IMR-90 (cell line): ENCODE data around the gene KCNG3. TPM values are rescaled to one million over a fixed set of nuclear protein-coding genes. Genes with fewer than 3 reads are reported as not detected.

Source experiments
- ATAC-seq: fragments of 200-7000 bp; cut with Tn5 transposase; 2 replicates; pipeline ENCODE4 v1.9.1; 2020; ENCODE audit warnings: low read depth, mild to moderate bottlenecking, moderate library complexity
- BruUV-seq: library from RNA; stranded (reverse); fragments of 400-500 nt; replicated peaks from 2 replicates; lab custom pipeline; 2021; lab: Mats Ljungman, UMichigan
- CTCF ChIA-PET: fragments of 300-600 bp; formaldehyde crosslinking; extraction: SDS; loops from one replicate; lab custom pipeline; 2021; ENCODE audit warnings: antibody characterized with exemption; lab: Yijun Ruan, JAX
- POLR2A ChIA-PET: fragments of 300-600 bp; sonication (Branson Sonifier 250); formaldehyde crosslinking; loops from one replicate; lab custom pipeline; 2022; ENCODE audit warnings: antibody characterized with exemption; ENCODE audit not compliant: unreplicated experiment; lab: Charles Lee
- DNase-seq: peaks from one replicate; pipeline ENCODE4 v3.0.0; 2013
- H2AFZ ChIP-seq: replicated peaks from 2 replicates; pipeline ENCODE3; 2013; ENCODE audit warnings: low read length, mild to moderate bottlenecking; ENCODE audit not compliant: poor library complexity
- H2AK5ac ChIP-seq: 2 replicates; pipeline ENCODE4 v1.6.1; 2013; ENCODE audit warnings: low read depth, low read length, inconsistent platforms
- H2AK9ac ChIP-seq: replicated peaks from 2 replicates; pipeline ENCODE3; 2013; ENCODE audit warnings: mild to moderate bottlenecking, low read depth, low read length, moderate library complexity; ENCODE audit not compliant: poor library complexity
- H2BK120ac ChIP-seq: 2 replicates; pipeline ENCODE4 v1.6.1; 2013; ENCODE audit warnings: low read depth, low read length, inconsistent platforms
- H2BK15ac ChIP-seq: 3 replicates; pipeline ENCODE4 v1.6.1; 2013; ENCODE audit warnings: low read depth, low read length, inconsistent platforms
- H2BK20ac ChIP-seq: 2 replicates; pipeline ENCODE4 v1.6.1; 2013; ENCODE audit warnings: low read depth, mild to moderate bottlenecking, inconsistent platforms, low read length, moderate library complexity
- H2BK5ac ChIP-seq: 2 replicates; pipeline ENCODE4 v1.6.1; 2013; ENCODE audit warnings: mild to moderate bottlenecking, low read depth, low read length, inconsistent platforms; ENCODE audit not compliant: poor library complexity, severe bottlenecking
- H3K14ac ChIP-seq: replicated peaks from 2 replicates; pipeline ENCODE4 v1.6.1; 2013; ENCODE audit warnings: low read depth, low read length, inconsistent platforms
- H3K18ac ChIP-seq: 2 replicates; pipeline ENCODE4 v1.6.1; 2013; ENCODE audit warnings: low read depth, low read length, control low read depth
- H3K23ac ChIP-seq: 2 replicates; pipeline ENCODE4 v1.6.1; 2013; ENCODE audit warnings: low read depth, low read length, inconsistent platforms
- H3K27ac ChIP-seq: 2 replicates; pipeline ENCODE4 v1.5.1; 2013; ENCODE audit warnings: mild to moderate bottlenecking, control low read depth, low read length; ENCODE audit not compliant: insufficient read depth
- H3K27me3 ChIP-seq: 2 replicates; pipeline ENCODE4 v1.6.1; 2013; ENCODE audit warnings: low read length; ENCODE audit not compliant: control insufficient read depth, insufficient read depth
- H3K36me3 ChIP-seq: 2 replicates; pipeline ENCODE4 v1.6.1; 2013; ENCODE audit warnings: low read length, mixed read lengths; ENCODE audit not compliant: control insufficient read depth, insufficient read depth
- H3K4ac ChIP-seq: 2 replicates; pipeline ENCODE4 v1.6.1; 2013; ENCODE audit warnings: low read depth, low read length, inconsistent platforms
- H3K4me1 ChIP-seq: 2 replicates; pipeline ENCODE4 v1.6.1; 2013; ENCODE audit warnings: low read length, mixed read lengths; ENCODE audit not compliant: control insufficient read depth, insufficient read depth
- H3K4me2 ChIP-seq: 2 replicates; pipeline ENCODE4 v1.6.1; 2013; ENCODE audit warnings: low read depth, mild to moderate bottlenecking, control low read depth, low read length, moderate library complexity
- H3K4me3 ChIP-seq: 2 replicates; pipeline ENCODE4 v1.5.1; 2013; ENCODE audit warnings: low read depth, mild to moderate bottlenecking, control low read depth, low read length, moderate library complexity; ENCODE audit not compliant: insufficient read depth
- H3K56ac ChIP-seq: 2 replicates; pipeline ENCODE4 v1.6.1; 2013; ENCODE audit warnings: low read length, inconsistent platforms; ENCODE audit not compliant: insufficient read depth; ENCODE audit errors: extremely low read depth
- H3K79me1 ChIP-seq, 2 experiments: 2 replicates each; pipeline ENCODE4 v1.6.1; 2013; ENCODE audit warnings: low read length in 2 of 2, inconsistent platforms in 1 of 2, low read depth in 1 of 2
- H3K9ac ChIP-seq: 2 replicates; pipeline ENCODE4 v1.6.1; 2013; ENCODE audit warnings: low read depth, low read length, control low read depth
- H3K9me1 ChIP-seq: 2 replicates; pipeline ENCODE4 v1.6.1; 2013; ENCODE audit warnings: low read length, inconsistent platforms; ENCODE audit not compliant: insufficient read depth
- H3K9me3 ChIP-seq: 2 replicates; pipeline ENCODE4 v1.6.1; 2013; ENCODE audit warnings: low read length; ENCODE audit not compliant: control insufficient read depth, insufficient read depth
- H4K20me1 ChIP-seq: 2 replicates; pipeline ENCODE4 v1.6.1; 2013; ENCODE audit warnings: low read length, inconsistent platforms; ENCODE audit not compliant: insufficient read depth
- H4K5ac ChIP-seq: 2 replicates; pipeline ENCODE4 v1.6.1; 2013; ENCODE audit warnings: mild to moderate bottlenecking, low read depth, low read length, control low read depth
- H4K8ac ChIP-seq, 2 experiments: 2 replicates each; pipeline ENCODE4 v1.6.1; 2013; ENCODE audit warnings: low read depth in 2 of 2, low read length in 2 of 2, control low read depth in 1 of 2, inconsistent platforms in 1 of 2
- H4K91ac ChIP-seq: 2 replicates; pipeline ENCODE4 v1.6.1; 2013; ENCODE audit warnings: low read depth, low read length, inconsistent platforms; ENCODE audit not compliant: insufficient read depth
- CEBPB ChIP-seq: IDR thresholded peaks from 2 replicates; pipeline ENCODE4 v1.6.1; 2012; ENCODE audit warnings: low read depth, low read length, improper control_type of control experiment
- CTCF ChIP-seq: conservative IDR thresholded peaks from 2 replicates; pipeline ENCODE4 v1.5.1; 2012; ENCODE audit warnings: mild to moderate bottlenecking, low read depth, low read length, improper control_type of control experiment
- ELK1 ChIP-seq: fragments of 150-350 bp; IDR thresholded peaks from 2 replicates; pipeline ENCODE4 v1.6.1; 2016; ENCODE audit warnings: low read depth, mild to moderate bottlenecking, low read length, moderate library complexity, borderline replicate concordance
- FOS ChIP-seq: fragments of 150-350 bp; IDR thresholded peaks from 2 replicates; pipeline ENCODE4 v1.6.1; 2016; ENCODE audit warnings: low read depth, low read length
- MAFK ChIP-seq: IDR thresholded peaks from 2 replicates; pipeline ENCODE4 v1.6.1; 2012; ENCODE audit warnings: low read depth, low read length, improper control_type of control experiment
- NFE2L2 ChIP-seq: fragments of 150-350 bp; IDR thresholded peaks from 2 replicates; pipeline ENCODE4 v1.6.1; 2016; ENCODE audit warnings: low read depth, mild to moderate bottlenecking, low read length
- RCOR1 ChIP-seq: IDR thresholded peaks from 2 replicates; pipeline ENCODE4 v1.6.1; 2012; ENCODE audit warnings: mild to moderate bottlenecking, low read length, improper control_type of control experiment; ENCODE audit not compliant: insufficient replicate concordance
- USF2 ChIP-seq: fragments of 150-350 bp; IDR thresholded peaks from 2 replicates; pipeline ENCODE4 v1.6.1; 2017; ENCODE audit warnings: mild to moderate bottlenecking, antibody characterized with exemption, low read length, low read depth
- WGBS, 2 experiments: methylation state at CpG; one replicate each; pipeline versions ENCODE4 v1.1.5 to v1.1.7; 2013; ENCODE audit warnings: missing lambda C conversion rate in 2 of 2; ENCODE audit not compliant: insufficient read length in 1 of 2; ENCODE audit errors: extremely low coverage in 2 of 2; 5-methylcytosine and 5-hydroxymethylcytosine counted together
- dilution Hi-C: fragments of 300-500 bp; cut with HindIII; formaldehyde crosslinking; loops from one replicate; pipeline ENCODE4 v1.14.3; 2018; ENCODE audit warnings: low sequenced_read_pairs; ENCODE audit not compliant: unreplicated experiment
- in situ Hi-C: fragments of 300-500 bp; cut with MboI; formaldehyde crosslinking; loops from 3 replicates; pipeline ENCODE4 v1.14.3; 2019; ENCODE audit warnings: low sequenced_read_pairs, inconsistent platforms, mixed read lengths
- intact Hi-C: fragments of 100-400 bp; cut with micrococcal nuclease; formaldehyde crosslinking; loops from 2 replicates; pipeline ENCODE4 v1.10.0; 2022
- polyA plus RNA-seq, 3 experiments: library from polyadenylated mRNA; depleted of rRNA; stranded (reverse); fragments of >200 nt; gene quantifications; 2 replicates each; pipeline ENCODE4 v1.2.3, GENCODE V29; 2012; ENCODE audit warnings: low replicate concordance in 1 of 3
- total RNA-seq: library from RNA; depleted of rRNA; stranded (reverse); fragments of >200 nt; gene quantifications from 2 replicates; pipeline ENCODE4 v1.2.3, GENCODE V29; 2012

The KCNG3 gene
- total and polyA plus RNA-seq, 2 of the 4 experiments (the other 2 are of a cell fraction), result under 0.01 TPM; not detected in 1

GRCh38 chr2:42449163-42450087 is 44.4 kb downstream of the KCNG3 start:
- Histone ChIP-seq H3K4me3 (no peak overlapping the region), H3K23ac (no peak overlapping the region), H3K79me1 (no peaks in the 10 kb centered on the region), H3K36me3 (no peaks in the 10 kb centered on the region), H2BK20ac (no peak overlapping the region), H3K18ac (no peak overlapping the region), H2BK5ac (no peak overlapping the region), H4K5ac (no peak overlapping the region), H3K27me3 (peaks cover 1% of the 10 kb centered on the region; the same call in 1 of the 2 replicates), H3K9me3 (no peaks in the 10 kb centered on the region), H4K91ac (no peak overlapping the region), H3K9me1 (no peaks in the 10 kb centered on the region), H3K4me1 (no peaks in the 10 kb centered on the region), H2AK9ac (no peak overlapping the region), H2AFZ (no peak overlapping the region), H2AK5ac (no peak overlapping the region), H3K14ac (no peak overlapping the region), H3K4me2 (no peak overlapping the region), H2BK15ac (no peak overlapping the region), H4K20me1 (no peaks in the 10 kb centered on the region), H3K9ac (no peak overlapping the region), H4K8ac (no peak overlapping the region), H2BK120ac (no peak overlapping the region), H3K4ac (no peak overlapping the region), H3K56ac (no peak overlapping the region), H3K27ac (no peak overlapping the region)
- no peak for TF ChIP-seq USF2
- no peak for TF ChIP-seq RCOR1
- TF ChIP-seq CEBPB, result no peak
- TF ChIP-seq NFE2L2, result no peak
- TF ChIP-seq MAFK, result no peak
- no peak for TF ChIP-seq CTCF
- no peak for TF ChIP-seq FOS
- TF ChIP-seq ELK1, result no peak
- ATAC-seq (no peak), DNase-seq (no peak)
- dilution Hi-C loops (no loop called here), in situ Hi-C loops (no loop called here), intact Hi-C loops (no loop called here)
- BruUV-seq, result no TSS peak
- WGBS, 2 experiments, result 100% methylated on average over 1 of the region's 8 CpGs; no CpG with 5 or more reads in 1 of the 2 experiments
- ChIA-PET CTCF (no interaction called here), POLR2A (no interaction called here)
